ENCODE measurements around the gene SORCS2. TPM values are rescaled to one million over a fixed set of nuclear protein-coding genes. Genes with fewer than 3 reads are reported as not detected.

Gene SORCS2
- total RNA-seq, 1 donor from 2014 or later: 13.8 TPM

GRCh38 chr4:7742807-7743280 is 550.5 kb downstream of the SORCS2 start:
- Histone ChIP-seq H4K20me1 (ENCODE audit: insufficient read depth, low read length) (peaks cover 10% of the 10 kb centered on the region), H3K79me2 (ENCODE audit: insufficient read depth, low read length) (no peaks in the 10 kb centered on the region), H3K27ac (ENCODE audit: low read depth, low read length) (no peak overlapping the region), H3K4me3 (ENCODE audit: insufficient read depth, low read depth, low read length) (no peak overlapping the region), H3K4me2 (ENCODE audit: low read length) (no peak overlapping the region), H3K9me3 (ENCODE audit: insufficient read depth, low read depth, low read length) (no peaks in the 10 kb centered on the region), H3K4me1 (ENCODE audit: insufficient read depth, low read length) (no peaks in the 10 kb centered on the region), H3K27me3 (ENCODE audit: insufficient read depth, low read length) (no peaks in the 10 kb centered on the region), H3K9ac (ENCODE audit: low read length) (no peak overlapping the region), H3K36me3 (ENCODE audit: insufficient read depth, low read length) (no peaks in the 10 kb centered on the region), H2AFZ (ENCODE audit: low read depth, low read length) (no peak overlapping the region)
- Mint-ChIP-seq H3K9me3 (ENCODE audit: unreplicated experiment) (peaks cover 2% of the 10 kb centered on the region), H3K27me3 (ENCODE audit: low read depth, unreplicated experiment) (peaks cover 46% of the 10 kb centered on the region), H3K4me3 (ENCODE audit: unreplicated experiment) (no peak overlapping the region), H3K4me1 (ENCODE audit: low read depth, unreplicated experiment) (no peaks in the 10 kb centered on the region), H3K27ac (ENCODE audit: unreplicated experiment) (no peak overlapping the region), H3K36me3 (ENCODE audit: low read depth, unreplicated experiment) (peaks cover 12% of the 10 kb centered on the region)
- FAIRE-seq (no peak), DNase-seq (ENCODE audit: low read depth) (no peak)
- TF ChIP-seq EZH2 (IDR thresholded peaks at IDR 0.05; ENCODE audit: insufficient read depth, low read length) (no peak), CTCF (IDR thresholded peaks at IDR 0.05; ENCODE audit: insufficient read depth, low read depth, low read length) (no peak)

- H3K36me3 ChIP-seq (ENCODE audit: insufficient read depth, low read length): no peaks in the 10 kb centered on the region
- no peak overlapping the region for H3K27ac Mint-ChIP-seq (ENCODE audit: unreplicated experiment)
- TF ChIP-seq EZH2 (IDR thresholded peaks at IDR 0.05; ENCODE audit: insufficient read depth, low read length) (no peak), CTCF (IDR thresholded peaks at IDR 0.05; ENCODE audit: insufficient read depth, low read depth, low read length) (no peak)
- H3K79me2 ChIP-seq (ENCODE audit: insufficient read depth, low read length): no peaks in the 10 kb centered on the region
- H3K36me3 Mint-ChIP-seq (ENCODE audit: low read depth, unreplicated experiment): peaks cover 10% of the 10 kb centered on the region
- no peak overlapping the region for H3K27ac ChIP-seq (ENCODE audit: low read depth, low read length)
- no peak overlapping the region for H3K4me3 Mint-ChIP-seq (ENCODE audit: unreplicated experiment)
- DNase-seq (ENCODE audit: low read depth) (no peak), FAIRE-seq (no peak)
- peaks cover 47% of the 10 kb centered on the region for H3K27me3 Mint-ChIP-seq (ENCODE audit: low read depth, unreplicated experiment)
- no peak overlapping the region for H3K4me2 ChIP-seq (ENCODE audit: low read length)
- H3K9ac ChIP-seq (ENCODE audit: low read length): no peak overlapping the region
- H3K27me3 ChIP-seq (ENCODE audit: insufficient read depth, low read length): no peaks in the 10 kb centered on the region
- H3K9me3 Mint-ChIP-seq (ENCODE audit: unreplicated experiment): no peaks in the 10 kb centered on the region
- no peak overlapping the region for H2AFZ ChIP-seq (ENCODE audit: low read depth, low read length)
- no peak overlapping the region for H3K4me3 ChIP-seq (ENCODE audit: insufficient read depth, low read depth, low read length)
- no peaks in the 10 kb centered on the region for H3K9me3 ChIP-seq (ENCODE audit: insufficient read depth, low read depth, low read length)
- H4K20me1 ChIP-seq (ENCODE audit: insufficient read depth, low read length): peaks cover 10% of the 10 kb centered on the region
- H3K4me1 ChIP-seq (ENCODE audit: insufficient read depth, low read length): no peaks in the 10 kb centered on the region
- peaks cover 8% of the 10 kb centered on the region for H3K4me1 Mint-ChIP-seq (ENCODE audit: low read depth, unreplicated experiment)
These were observed 551.9 kb downstream of the SORCS2 start for GRCh38 chr4:7744142-7744804.

GRCh38 chr4:7745301-7745885 is 553.1 kb downstream of the SORCS2 start:
- Mint-ChIP-seq H3K9me3 (ENCODE audit: unreplicated experiment) (no peaks in the 10 kb centered on the region), H3K27me3 (ENCODE audit: low read depth, unreplicated experiment) (peaks cover 47% of the 10 kb centered on the region), H3K4me1 (ENCODE audit: low read depth, unreplicated experiment) (peaks cover 15% of the 10 kb centered on the region), H3K36me3 (ENCODE audit: low read depth, unreplicated experiment) (peaks cover 10% of the 10 kb centered on the region), H3K27ac (ENCODE audit: unreplicated experiment) (peak overlapping the region; percentile 11), H3K4me3 (ENCODE audit: unreplicated experiment) (no peak overlapping the region)
- no peak for TF ChIP-seq EZH2 (IDR thresholded peaks at IDR 0.05; ENCODE audit: insufficient read depth, low read length)
- no peak for TF ChIP-seq CTCF (IDR thresholded peaks at IDR 0.05; ENCODE audit: insufficient read depth, low read depth, low read length)
- Histone ChIP-seq H2AFZ (ENCODE audit: low read depth, low read length) (no peak overlapping the region), H3K36me3 (ENCODE audit: insufficient read depth, low read length) (no peaks in the 10 kb centered on the region), H4K20me1 (ENCODE audit: insufficient read depth, low read length) (peaks cover 18% of the 10 kb centered on the region), H3K79me2 (ENCODE audit: insufficient read depth, low read length) (no peaks in the 10 kb centered on the region), H3K27ac (ENCODE audit: low read depth, low read length) (no peak overlapping the region), H3K4me1 (ENCODE audit: insufficient read depth, low read length) (peaks cover 9% of the 10 kb centered on the region), H3K4me3 (ENCODE audit: insufficient read depth, low read depth, low read length) (no peak overlapping the region), H3K9ac (ENCODE audit: low read length) (no peak overlapping the region), H3K27me3 (ENCODE audit: insufficient read depth, low read length) (no peaks in the 10 kb centered on the region), H3K9me3 (ENCODE audit: insufficient read depth, low read depth, low read length) (no peaks in the 10 kb centered on the region), H3K4me2 (ENCODE audit: low read length) (no peak overlapping the region)
- DNase-seq (ENCODE audit: low read depth) (no peak), FAIRE-seq (no peak)

Measured in astrocyte (in vitro differentiated cells and primary cell).